22Rv1 (cell line): ENCODE data around the gene MYO18B.

ENCODE experiments used
- CTCF ChIP-seq: fragments of 450-650 bp; IDR thresholded peaks from 2 replicates; pipeline ENCODE4 v1.5.1; 2017; ENCODE audit warnings: mild to moderate bottlenecking
- ZFX ChIP-seq: fragments of 450-650 bp; IDR thresholded peaks from 2 replicates; pipeline ENCODE4 v1.6.1; 2017; ENCODE audit warnings: antibody characterized with exemption, borderline replicate concordance

GRCh38 chr22:25902402-25902801 is 160.4 kb downstream of the MYO18B start:
- no peak for TF ChIP-seq CTCF
- no peak for TF ChIP-seq ZFX
